NCI-H526 treated with DMSO at 0.1 percent for 48 hours (cell line): Measurements from ENCODE around the gene CADPS2.
"Not testable (repeated sequence)": the region's sequence is repeated elsewhere in the genome, so short reads cannot be mapped to it uniquely, and the experiment has no call there.

Experiments
- DNase-seq: peaks from one replicate; lab custom pipeline; 2025; lab: John Stamatoyannopoulos, UW

The CADPS2 gene

DNA sequence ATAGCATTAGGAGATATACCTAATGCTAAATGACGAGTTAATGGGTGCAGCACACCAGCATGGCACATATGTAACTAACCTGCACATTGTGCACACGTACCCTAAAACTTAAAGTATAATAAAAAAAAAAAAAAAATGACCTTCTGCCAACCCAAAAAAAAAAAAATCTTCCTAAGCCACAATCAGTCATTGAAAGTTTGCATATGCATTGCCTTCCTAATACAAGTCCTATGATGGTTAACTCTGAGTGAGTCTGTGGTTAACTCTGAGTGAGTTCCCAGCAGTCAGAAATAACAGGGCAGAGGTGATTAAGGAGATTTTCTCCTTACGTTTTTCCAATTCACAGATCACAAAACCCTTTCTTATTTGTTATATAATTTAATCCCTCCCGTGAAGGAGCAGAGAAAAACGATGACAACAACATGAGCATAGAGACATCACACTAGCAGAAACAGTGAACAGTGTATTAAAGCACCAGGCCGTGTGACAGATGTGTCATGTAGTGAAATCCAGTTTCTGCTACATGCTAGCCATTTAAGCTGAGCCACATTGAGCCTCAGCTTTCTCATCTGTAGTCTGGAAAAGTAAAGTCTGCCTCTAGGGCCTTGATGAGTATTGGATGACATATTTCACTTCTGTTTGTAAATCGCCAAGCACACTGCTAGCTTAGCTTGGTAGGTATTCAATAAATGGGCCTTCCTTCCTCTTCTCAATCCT lies 176.2 kb downstream of the CADPS2 start:
- no peak for DNase-seq

DNA sequence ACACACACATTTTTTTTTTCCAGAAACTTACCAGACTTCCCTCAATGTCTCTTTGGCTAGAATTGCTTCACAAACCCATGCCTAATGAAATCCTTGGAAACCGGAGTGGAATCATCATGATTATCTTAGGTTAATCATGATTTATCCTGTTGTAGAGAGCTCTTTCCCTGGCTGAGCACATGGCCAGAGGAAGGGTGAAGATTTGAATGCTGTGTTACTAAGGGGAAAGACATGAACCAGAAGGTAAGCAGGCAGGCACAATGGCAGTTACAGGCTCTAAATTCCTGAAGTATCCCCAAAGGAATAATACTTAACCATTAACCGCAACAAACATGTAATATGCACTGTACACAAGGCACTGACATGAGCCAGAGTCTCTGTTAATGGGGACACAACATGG lies 179.4 kb downstream of the CADPS2 start:
- no peak for DNase-seq

DNA sequence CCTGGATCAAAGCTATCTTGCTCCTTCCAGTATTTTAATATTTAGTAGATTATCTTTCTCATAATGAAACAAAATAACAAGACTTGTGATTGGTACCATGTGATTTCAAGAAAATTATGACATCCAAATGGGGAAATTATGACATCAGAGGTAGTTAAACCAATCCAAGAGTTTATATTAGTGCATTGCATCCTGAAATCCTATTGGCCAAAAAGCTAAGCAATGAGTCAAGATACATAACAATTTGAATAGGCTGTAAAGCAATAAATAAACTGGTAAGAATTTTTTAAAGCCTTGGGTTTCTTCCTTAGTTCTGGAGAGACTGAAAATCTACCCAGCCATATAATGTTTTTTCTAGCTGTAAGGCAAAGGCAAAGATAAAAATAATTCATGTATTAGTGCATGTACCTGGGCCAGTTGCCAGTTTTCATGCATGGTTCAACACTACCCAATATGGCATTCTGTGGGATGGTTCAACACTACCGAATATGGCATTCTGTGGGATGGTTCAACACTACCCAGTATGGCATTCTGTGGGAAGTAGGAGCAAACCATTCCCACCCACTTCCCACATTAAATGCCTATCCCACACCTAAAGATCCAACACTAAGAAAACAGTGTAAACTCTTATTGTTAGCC lies 183.3 kb downstream of the CADPS2 start, which contains the start of gene RNF148:
Gene RNF148 (minus strand): TSS at position 51 of the 639 bp plus-strand sequence. CDS start 172 bp downstream, outside the sequence.
- DNase-seq: no peak

DNA sequence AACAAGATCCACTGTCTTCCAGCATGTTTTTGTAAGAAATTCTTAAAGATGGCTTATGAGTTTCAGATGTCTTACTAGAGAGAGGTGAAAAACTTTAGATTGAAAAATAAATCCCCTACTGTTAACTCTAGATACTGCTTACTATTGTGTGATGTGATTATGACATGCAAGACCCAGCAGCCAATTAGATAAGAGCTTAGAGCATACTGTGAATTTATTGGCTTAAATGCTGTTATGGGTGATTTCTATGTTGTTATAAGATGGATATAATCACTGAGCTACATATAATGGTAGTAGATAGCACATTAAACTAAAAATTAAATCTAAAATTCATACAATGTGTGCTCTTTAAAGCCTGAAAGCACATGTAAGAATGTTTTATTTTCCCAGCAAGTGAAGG lies 187.2 kb downstream of the CADPS2 start, which contains the start of gene RNF133:
Gene RNF133 (minus strand): TSS at position 101 of the 400 bp plus-strand sequence. CDS start 199 bp downstream, outside the sequence.
- DNase-seq: no peak

DNA sequence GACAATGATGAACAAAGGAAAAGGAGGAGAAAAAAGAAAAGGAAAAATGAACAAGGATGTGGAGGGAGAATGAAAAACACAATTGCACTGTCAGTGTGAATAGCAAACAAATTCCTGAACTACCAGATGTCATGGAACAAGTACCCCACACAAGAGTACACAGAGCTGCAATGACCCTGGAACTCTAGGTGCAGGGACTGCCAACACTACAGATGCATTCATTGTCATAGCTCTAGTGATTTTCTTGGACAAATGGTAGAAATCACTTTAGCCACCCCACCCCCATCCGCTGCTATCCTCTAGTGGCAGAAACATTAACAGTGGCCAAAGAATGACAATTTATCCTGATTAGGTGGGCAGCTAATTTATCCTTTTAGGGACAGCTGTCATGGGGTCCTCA lies 190.4 kb downstream of the CADPS2 start:
- DNase-seq: no peak

DNA sequence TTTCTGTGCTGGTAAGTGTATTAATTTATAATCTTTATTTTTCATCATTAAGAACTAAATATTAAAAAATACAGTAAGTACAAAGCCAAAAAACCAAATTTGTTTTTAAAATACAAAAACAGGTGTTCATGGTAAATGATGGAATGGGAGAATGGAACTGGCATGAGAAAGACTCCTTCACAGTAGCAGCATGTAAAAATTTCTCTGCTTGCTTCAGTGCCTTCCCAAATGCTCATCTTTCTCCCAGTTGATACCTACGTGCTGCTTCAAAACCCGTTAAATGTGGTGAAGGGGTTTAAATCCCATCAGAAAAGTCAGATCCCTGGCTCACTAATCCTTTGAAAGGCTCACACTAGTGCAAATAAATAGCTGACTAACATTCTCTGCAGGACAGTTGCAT lies 191.6 kb downstream of the CADPS2 start:
- DNase-seq: no peak

DNA sequence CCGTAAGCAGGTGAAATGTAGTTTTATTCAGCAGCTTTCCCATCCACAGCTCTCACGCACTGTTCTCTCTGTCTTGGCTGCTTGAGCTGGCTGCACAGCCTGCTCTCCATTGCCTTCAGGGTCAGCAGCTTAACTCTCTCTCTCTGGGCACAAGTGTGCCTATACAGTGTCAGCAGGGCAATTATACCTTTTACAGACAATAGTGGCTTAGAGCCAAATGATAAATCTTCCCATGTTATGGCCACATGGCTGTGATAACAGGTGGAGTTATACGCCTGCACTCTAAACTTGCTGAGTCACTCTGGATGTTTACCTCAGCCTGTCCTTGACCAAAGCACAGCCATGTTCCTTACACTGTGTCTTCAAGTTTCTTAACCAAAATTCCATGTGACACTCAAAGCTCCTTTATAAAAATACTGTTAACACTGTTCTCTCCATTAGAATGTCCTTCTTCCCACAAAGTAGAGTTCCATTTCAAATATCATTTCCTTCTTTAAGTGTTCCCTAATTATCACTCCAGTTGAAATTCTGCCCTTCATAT lies 193.4 kb downstream of the CADPS2 start:
- no peak for DNase-seq

DNA sequence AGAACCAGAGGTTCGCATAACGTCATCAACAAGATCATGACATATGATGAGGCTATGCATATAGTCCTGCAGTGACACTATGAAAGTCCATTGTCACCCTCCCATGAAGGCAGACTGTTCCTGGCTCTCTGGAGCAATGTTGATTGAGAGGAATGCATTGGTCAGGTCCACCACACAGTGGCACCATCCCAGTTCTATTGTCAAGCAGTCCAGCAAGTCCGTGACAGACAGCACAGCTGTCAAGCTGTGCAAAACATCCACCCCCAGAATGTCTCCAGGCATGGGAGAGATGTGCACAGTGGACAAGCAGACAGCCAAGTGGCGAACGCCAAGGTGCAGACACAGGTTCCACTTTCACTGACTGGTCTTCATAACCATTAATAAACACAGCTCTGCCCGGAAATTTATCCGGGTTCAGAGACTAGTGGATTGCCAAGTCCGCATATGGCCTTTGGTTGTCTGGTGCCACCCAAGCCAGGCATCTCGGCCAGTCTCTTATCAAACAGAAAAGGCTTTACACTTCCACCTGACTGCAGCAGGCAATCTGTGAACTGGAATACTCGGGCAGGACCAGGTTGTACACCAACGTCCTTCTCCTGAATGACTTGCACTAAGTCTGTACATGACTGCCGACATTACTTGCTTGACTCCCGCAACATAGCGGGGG lies 194.6 kb downstream of the CADPS2 start:
- no peak for DNase-seq

DNA sequence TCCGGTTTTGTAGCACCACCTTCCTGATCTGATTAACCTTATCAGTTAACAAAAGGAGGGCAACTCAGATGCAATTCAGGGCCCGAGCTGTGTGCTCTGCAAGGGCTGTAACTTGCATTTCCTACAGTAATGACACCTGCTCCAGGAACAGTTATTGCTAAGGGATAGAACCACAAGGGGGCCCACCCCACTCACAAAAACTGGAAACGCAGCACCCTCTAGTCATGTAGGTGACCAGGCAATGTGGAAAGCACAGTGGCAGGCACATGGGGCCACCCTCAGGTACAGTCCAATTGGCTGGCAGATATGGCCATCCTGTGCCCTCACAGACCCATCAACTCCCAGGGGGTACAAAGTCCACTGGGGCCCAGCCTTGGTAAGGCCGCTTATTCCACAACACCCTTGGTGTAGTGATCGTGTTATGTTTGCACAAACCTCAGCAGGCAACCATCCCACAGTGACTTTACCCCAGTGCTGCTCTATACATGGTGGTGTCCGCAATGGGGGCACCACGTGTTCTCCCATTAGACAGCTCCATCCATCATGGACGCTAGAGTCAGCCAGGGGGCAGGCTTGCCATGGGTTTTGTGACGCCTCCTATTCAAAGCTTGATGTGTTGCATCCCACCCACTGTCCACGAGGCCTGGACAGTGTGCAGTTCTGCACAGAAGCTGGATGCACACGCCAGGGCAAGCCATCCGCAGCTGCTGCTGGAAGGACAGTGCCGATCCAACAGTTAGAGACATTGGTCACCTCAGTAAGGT lies 196.7 kb downstream of the CADPS2 start:
- DNase-seq: no peak

DNA sequence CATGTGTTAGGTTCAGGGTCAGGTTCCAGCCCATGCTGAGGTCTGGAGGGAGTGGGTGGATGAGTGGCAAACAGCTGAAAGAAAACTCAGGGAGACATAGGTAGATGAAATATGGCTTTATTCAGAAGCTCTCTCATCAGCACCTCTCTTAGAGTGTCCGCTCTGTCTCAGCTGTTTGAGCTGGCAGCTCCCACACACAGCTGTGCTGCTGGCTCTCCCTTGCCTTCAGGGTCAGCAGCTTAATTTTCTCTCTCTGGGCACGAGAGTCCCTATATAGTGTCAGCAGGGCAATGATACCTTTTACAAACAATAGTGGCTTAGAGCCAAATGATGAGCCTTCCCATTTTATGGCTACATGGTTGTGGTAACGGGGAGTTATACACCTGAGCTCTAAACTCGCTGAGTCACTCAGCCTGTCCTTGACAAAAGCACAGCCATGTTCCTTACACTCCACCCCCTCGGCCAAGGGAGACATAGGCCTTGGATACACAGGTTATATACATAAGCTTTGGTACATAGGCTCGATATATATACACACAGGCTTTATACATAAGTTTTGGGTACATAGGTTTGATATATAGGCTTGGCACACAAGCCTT lies 197.8 kb downstream of the CADPS2 start:
- DNase-seq: no peak

DNA sequence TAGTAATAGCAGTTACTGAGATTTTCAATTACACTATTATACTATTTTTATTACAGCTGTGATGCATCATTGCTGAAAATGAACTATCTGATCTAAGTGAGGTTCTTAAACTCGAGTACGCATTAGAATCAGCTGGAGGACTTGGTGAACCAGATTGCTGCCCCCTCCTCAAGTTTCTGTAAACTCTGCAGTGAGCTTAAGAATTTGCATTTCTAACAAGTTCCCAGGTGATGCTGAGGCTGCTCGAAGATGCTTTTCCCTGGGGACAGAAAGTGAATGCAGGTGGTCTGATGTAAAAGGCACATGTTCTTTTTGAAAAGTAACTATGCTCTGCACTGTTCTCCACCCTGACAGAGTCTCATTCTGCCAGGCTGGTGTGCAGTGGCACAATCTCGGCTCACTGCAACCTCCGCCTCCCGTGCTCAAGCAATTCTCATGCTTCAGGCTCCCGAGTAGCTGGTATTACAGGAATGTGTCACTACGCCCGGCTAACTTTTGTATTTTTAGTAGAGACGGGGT lies 199.8 kb downstream of the CADPS2 start:
- no peak for DNase-seq

DNA sequence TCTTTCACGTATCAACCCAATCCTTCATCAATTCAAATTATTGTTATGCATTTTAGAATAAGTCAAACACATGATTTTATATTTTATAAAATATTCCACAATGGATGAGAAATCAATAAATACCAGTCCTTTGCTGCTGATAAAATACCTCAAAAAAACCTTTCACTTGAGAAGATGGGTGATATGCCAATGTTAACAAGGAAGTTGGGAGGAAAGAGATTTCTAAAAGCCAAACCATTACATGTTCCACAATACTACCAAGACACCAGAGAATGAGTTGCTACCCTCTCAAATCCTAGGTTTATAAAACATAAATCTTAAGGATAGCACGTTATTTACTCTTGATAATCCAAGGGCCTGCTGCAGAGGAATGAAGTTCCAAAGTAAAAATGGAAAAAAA lies 201.8 kb downstream of the CADPS2 start:
- no peak for DNase-seq

DNA sequence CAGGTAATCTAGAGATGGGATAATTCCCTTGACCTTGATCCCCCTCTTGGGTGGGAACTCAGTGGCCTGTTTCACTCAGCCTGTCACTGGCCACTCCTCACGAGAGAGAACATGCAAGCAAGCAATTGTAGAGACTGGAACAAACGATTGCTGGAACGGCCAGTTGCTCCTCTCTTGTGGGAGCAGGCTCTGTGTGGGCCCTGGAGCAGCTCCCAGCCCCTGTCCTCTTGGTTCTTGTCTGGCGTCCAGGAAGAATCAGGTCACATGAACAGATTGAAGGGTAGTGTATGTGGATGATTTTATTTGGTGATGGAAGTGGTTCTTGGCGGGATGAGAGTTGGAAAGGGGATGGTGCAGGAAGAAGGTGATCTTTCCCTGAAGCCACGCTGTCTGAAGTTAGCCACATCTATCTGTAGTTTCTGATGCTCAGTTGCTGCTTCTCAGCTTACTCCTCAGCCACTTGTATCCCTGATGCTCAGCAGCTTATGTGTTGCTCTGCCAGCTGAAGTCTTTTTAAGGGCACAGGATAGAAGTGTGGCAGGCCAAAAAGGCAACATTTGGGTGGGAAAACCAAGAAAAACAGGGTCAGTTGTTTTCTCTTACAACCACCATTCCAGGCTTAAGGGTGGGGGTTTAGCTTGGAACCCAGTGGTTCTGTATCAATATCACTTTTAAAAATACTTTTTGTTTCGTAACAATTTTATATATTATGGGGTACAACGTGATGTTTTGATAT lies 203.3 kb downstream of the CADPS2 start:
- no peak for DNase-seq

DNA sequence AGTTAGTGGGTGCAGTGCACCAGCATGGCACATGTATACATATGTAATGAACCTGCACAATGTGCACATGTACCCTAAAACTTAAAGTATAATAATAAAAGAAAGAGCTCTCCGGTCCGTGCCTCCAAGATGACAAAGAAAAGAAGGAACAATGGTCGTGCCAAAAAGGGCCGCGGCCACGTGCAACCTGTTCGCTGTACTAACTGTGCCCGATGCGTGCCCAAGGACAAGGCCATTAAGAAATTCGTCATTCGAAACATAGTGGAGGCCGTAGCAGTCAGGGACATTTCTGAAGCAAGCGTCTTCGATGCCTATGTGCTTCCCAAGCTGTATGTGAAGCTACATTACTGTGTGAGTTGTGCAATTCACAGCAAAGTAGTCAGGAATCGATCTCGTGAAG lies 205.1 kb downstream of the CADPS2 start:
- DNase-seq: not testable (repeated sequence)

DNA sequence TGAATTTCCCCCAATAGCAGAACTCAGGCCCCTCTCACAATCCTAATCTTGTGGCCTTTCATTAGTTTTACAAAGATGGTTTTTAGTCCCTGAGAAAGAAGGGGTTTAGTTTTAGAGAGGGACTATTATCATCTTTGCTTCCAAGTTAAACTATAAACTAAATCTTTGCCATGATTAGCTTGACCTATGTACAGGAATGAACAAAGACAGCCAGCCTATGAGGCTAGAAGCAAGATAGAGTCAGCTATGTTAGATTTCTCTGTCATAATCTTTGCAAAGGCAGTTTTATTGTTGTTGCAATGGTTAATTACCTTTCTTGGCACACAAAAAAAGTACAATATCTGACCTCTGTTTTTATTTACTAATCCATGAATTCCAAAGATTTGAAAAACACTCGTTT lies 206.4 kb downstream of the CADPS2 start:
- DNase-seq: no peak

DNA sequence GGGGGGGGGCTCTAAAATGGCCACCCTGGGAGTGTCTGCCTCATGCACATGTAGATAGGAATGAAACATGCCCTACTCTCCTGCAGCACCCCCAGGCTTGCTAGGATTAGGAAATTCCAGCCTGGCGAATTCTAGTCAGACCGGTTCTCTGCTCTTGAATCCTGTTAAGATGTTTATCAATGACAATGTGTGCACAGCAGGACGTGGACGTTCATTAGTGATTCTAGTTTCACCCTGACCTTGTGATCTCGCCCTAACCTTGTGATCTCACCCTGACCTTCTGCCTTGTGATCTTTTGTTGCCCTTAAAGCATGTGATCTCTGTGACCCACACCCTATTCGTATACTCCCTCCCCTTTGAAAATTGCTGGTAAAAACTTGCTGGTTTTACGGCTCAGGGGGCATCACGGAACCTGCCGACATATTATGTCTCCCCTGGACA lies 207.0 kb downstream of the CADPS2 start:
- DNase-seq: peak; percentile 16

DNA sequence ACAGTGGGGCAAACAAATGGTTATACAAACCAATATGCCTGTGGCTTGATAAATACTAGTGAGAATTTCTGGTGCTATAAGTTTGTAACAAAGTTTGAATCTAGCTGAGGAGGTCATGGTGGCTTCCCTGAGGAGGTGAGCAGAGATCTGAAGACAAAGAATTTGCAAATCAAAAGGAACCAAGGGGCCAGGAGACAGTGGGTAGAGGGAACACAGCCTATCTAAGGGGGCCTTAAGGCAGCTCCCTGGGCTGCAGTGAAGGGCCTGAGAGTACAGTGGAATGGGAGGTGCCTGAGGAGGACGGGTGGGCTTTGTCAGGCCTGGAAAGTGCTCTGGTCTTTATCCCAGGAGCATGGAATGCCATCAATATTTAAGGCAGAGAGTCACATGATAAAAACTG lies 209.1 kb downstream of the CADPS2 start:
- DNase-seq: no peak

DNA sequence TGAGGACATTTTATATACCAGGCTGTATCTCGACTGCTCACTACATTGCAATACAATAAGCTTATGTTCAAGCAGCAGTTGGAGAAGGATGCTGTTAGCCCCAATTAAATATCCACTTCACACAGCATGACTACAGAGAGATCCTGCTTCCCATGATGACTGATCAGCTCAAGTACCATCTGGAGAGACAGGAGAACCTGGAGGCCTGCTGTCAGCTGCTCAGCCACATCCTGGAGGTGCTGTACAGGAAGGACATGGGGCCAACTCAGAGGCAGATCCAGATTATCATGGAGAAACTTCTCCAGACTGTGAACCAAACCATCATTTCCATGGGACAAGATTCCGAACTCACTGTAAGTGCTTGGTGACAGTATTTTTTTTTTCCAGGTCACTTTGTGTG lies 209.8 kb downstream of the CADPS2 start:
- DNase-seq: no peak

DNA sequence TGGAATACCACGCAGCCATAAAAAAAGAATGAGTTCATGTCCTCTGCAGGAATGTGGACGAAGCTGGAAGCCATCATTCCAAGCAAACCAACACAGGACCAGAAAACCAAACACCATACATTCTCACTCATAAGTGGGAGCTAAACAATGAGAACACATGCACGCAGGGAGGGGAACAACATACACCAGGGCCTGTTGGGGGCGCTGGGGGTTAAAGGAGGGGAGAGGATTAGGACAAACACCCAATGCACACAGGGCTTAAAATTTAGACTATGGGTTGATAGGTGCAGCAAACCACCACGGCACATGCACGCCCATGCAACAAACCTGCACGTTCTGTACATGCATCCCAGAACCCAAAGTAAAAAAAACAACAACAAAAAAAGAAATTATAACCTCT lies 210.6 kb downstream of the CADPS2 start:
- DNase-seq: no peak

DNA sequence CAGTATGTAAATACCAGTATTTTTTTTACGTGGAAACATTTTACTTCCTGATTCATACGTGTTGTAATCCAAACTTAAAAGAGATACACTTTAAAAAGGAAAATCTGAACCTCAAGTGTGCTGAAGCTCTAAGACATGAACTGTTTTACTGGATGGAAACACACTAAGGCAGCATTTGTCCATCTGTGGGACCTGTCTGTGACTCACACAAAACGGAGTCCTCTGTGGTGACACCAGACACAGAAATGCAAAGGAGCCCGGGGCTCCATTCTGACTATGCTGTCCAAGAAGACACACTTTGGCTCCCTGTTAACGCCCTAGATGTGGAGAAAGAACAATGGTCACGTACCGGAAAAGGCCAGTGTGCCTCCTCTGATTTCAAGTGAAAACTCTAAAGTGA lies 211.2 kb downstream of the CADPS2 start:
- no peak for DNase-seq

DNA sequence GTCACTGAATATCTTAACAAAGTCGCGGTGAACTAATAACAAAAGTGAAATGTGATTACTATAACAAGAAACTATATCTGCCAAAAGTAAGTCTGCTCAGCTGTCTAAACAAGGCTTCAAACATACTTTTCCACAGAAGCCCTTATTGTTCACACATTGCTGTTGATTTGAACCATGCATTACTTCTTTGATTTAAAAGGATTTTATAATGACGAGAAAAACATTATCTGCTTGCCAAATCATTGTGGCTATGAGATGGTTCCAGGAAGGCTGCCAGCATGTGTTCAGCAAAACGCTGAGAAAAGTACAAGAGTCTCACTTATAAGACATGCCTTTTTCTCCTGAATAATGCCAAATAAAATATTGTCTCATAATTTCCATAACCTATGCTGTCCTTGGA lies 211.8 kb downstream of the CADPS2 start:
- DNase-seq: no peak
